CD14-positive monocyte (primary cell): ENCODE data around the gene CHFR. TPM values are rescaled to one million over a fixed set of nuclear protein-coding genes. Genes with fewer than 3 reads are reported as not detected.
"Not testable (repeated sequence)": the region's sequence is repeated elsewhere in the genome, so short reads cannot be mapped to it uniquely, and the experiment has no call there.

ENCODE experiments used
- DNase-seq, 3 donors: peaks; one replicate each; pipeline ENCODE4 v3.0.0-alpha.2; 2011 to 2022
- H2AFZ ChIP-seq: 2 replicates; pipeline ENCODE4 v1.6.0; 2012; ENCODE audit warnings: mild to moderate bottlenecking, low read depth, low read length, inconsistent platforms; ENCODE audit not compliant: insufficient read depth, poor library complexity, severe bottlenecking
- H3K27ac ChIP-seq, 2 donors: 1 replicate in 1 of 2; 2 replicates in 1 of 2; pipeline ENCODE4 v1.5.1; 2012 to 2013; ENCODE audit warnings: low read length in 2 of 2, control low read depth in 1 of 2, inconsistent platforms in 1 of 2, low read depth in 1 of 2, mild to moderate bottlenecking in 1 of 2
- H3K27me3 ChIP-seq, 2 donors: one replicate each; pipeline versions ENCODE4 v1.6.0 to v1.6.1; 2011 to 2013; ENCODE audit warnings: low read length in 2 of 2; ENCODE audit not compliant: control insufficient read depth in 2 of 2, insufficient read depth in 2 of 2
- H3K36me3 ChIP-seq, 2 donors: replicated peaks in 1 of 2; 1 replicate in 1 of 2; 2 replicates in 1 of 2; pipeline versions ENCODE4 v1.5.1 to v1.6.1; 2012 to 2013; ENCODE audit warnings: low read length in 2 of 2, control low read depth in 1 of 2, inconsistent platforms in 1 of 2, mild to moderate bottlenecking in 1 of 2; ENCODE audit not compliant: insufficient read depth in 2 of 2, control insufficient read depth in 1 of 2
- H3K4me1 ChIP-seq, 2 donors: 1 replicate in 1 of 2; 2 replicates in 1 of 2; pipeline versions ENCODE4 v1.5.1 to v1.6.1; 2012 to 2013; ENCODE audit warnings: low read length in 2 of 2, control low read depth in 1 of 2, inconsistent platforms in 1 of 2, mild to moderate bottlenecking in 1 of 2, moderate library complexity in 1 of 2; ENCODE audit not compliant: insufficient read depth in 2 of 2, control insufficient read depth in 1 of 2
- H3K4me2 ChIP-seq: replicated peaks from 2 replicates; pipeline ENCODE3; 2012; ENCODE audit warnings: low read length, moderate library complexity, mild to moderate bottlenecking; ENCODE audit not compliant: poor library complexity, severe bottlenecking; ENCODE audit errors: extremely low read depth
- H3K4me3 ChIP-seq, 3 experiments: fragments of 200-600 bp in 1 of 3; sonication (generic) in 1 of 3; replicated peaks in 1 of 3; 1 replicate in 2 of 3; 2 replicates in 1 of 3; pipeline ENCODE4 v1.5.1; 2011 to 2013; ENCODE audit warnings: low read length in 3 of 3, mild to moderate bottlenecking in 3 of 3, control low read depth in 2 of 3, low read depth in 2 of 3, inconsistent platforms in 1 of 3, moderate library complexity in 1 of 3
- H3K79me2 ChIP-seq: 2 replicates; pipeline ENCODE4 v1.6.0; 2012; ENCODE audit warnings: mild to moderate bottlenecking, control low read depth, inconsistent platforms, low read length, moderate library complexity; ENCODE audit not compliant: insufficient read depth
- H3K9ac ChIP-seq: 2 replicates; pipeline ENCODE4 v1.6.0; 2017; ENCODE audit warnings: low read length, mild to moderate bottlenecking; ENCODE audit not compliant: insufficient read depth, poor library complexity, severe bottlenecking
- H3K9me3 ChIP-seq, 2 donors: replicated peaks in 1 of 2; 1 replicate in 1 of 2; 2 replicates in 1 of 2; pipeline versions ENCODE4 v1.5.1 to v1.6.1; 2012 to 2013; ENCODE audit warnings: low read length in 2 of 2, control low read depth in 1 of 2; ENCODE audit not compliant: control insufficient read depth in 1 of 2, insufficient read depth in 1 of 2
- H4K20me1 ChIP-seq: 2 replicates; pipeline ENCODE4 v1.6.0; 2012; ENCODE audit warnings: mild to moderate bottlenecking, low read length, control low read depth, moderate library complexity; ENCODE audit not compliant: insufficient read depth
- H3K27ac Mint-ChIP-seq, 7 donors: one replicate each; pipeline ENCODE4 v1.8.0; 2020; ENCODE audit warnings: mild to moderate bottlenecking in 7 of 7, mixed read lengths in 7 of 7, moderate library complexity in 6 of 7, inconsistent platforms in 2 of 7
- H3K27me3 Mint-ChIP-seq, 3 donors: one replicate each; pipeline ENCODE4 v1.8.0; 2021 to 2022; ENCODE audit warnings: low read depth in 3 of 3, mild to moderate bottlenecking in 3 of 3, mixed read lengths in 3 of 3, moderate library complexity in 3 of 3, inconsistent platforms in 1 of 3
- H3K36me3 Mint-ChIP-seq, 2 donors: one replicate each; pipeline ENCODE4 v1.8.0; 2020; ENCODE audit warnings: mixed read lengths in 2 of 2, inconsistent platforms in 1 of 2, mild to moderate bottlenecking in 1 of 2
- H3K4me1 Mint-ChIP-seq: one replicate; pipeline ENCODE4 v1.8.0; 2020; ENCODE audit warnings: mild to moderate bottlenecking, mixed read lengths
- H3K4me3 Mint-ChIP-seq, 2 donors: one replicate each; pipeline ENCODE4 v1.8.0; 2020; ENCODE audit warnings: mild to moderate bottlenecking in 2 of 2, mixed read lengths in 2 of 2, moderate library complexity in 1 of 2
- H3K9me3 Mint-ChIP-seq, 7 donors: one replicate each; pipeline ENCODE4 v1.8.0; 2020 to 2022; ENCODE audit warnings: mixed read lengths in 7 of 7, mild to moderate bottlenecking in 6 of 7, moderate library complexity in 6 of 7, inconsistent platforms in 2 of 7
- CTCF ChIP-seq: fragments of 200-600 bp; IDR thresholded peaks from one replicate; pipeline ENCODE4 v1.8.0; 2022; ENCODE audit warnings: antibody characterized with exemption, mild to moderate bottlenecking
- WGBS: methylation state at CpG from one replicate; pipeline ENCODE4 v1.1.5; 2013; ENCODE audit warnings: missing lambda C conversion rate; ENCODE audit not compliant: insufficient coverage; 5-methylcytosine and 5-hydroxymethylcytosine counted together
- intact Hi-C, 2 donors: fragments of 100-400 bp; cut with micrococcal nuclease; formaldehyde crosslinking; loops; one replicate each; pipeline versions ENCODE4 v1.15.0 to v1.15.1; 2023
- polyA plus RNA-seq, 3 donors: library from polyadenylated mRNA; depleted of rRNA in 1 of 3; unstranded in 2 of 3; stranded (reverse) in 1 of 3; fragments of 300-500 nt in 2 of 3; fragments of >200 nt in 1 of 3; fragmentation: Illumina TruSeq in 2 of 3; gene quantifications; 1 replicate in 2 of 3; 2 replicates in 1 of 3; pipeline ENCODE4 v1.2.3, GENCODE V29; 2012 to 2021

Gene CHFR
- polyA plus RNA-seq, 3 donors = 28.0 to 76.3 (median 39.3) TPM

GRCh38 chr12:132856581-132856980 lies 30.8 kb downstream of the CHFR start:
- Histone ChIP-seq H2AFZ (no peak overlapping the region), H3K79me2 (no peaks in the 10 kb centered on the region), H3K9ac (no peak overlapping the region), H3K4me1 (no peaks in the 10 kb centered on the region), H3K27ac (no peak overlapping the region), H3K36me3 (peaks cover 92 to 98% of the 10 kb centered on the region in 2 donors), H3K27me3 (no peaks in the 10 kb centered on the region), H3K4me2 (no peak overlapping the region), H4K20me1 (peaks cover 5% of the 10 kb centered on the region), H3K9me3 (no peaks in the 10 kb centered on the region), H3K4me3 (no peak overlapping the region)
- intact Hi-C loops = no loop called here
- Mint-ChIP-seq H3K4me3 (no peak overlapping the region), H3K27me3 (no peaks in the 10 kb centered on the region), H3K4me1 (no peaks in the 10 kb centered on the region), H3K36me3 (peaks cover 78 to 95% of the 10 kb centered on the region in 2 donors), H3K27ac (no peak overlapping the region), H3K9me3 (peaks cover 0 to 9% (median 2%) of the 10 kb centered on the region in 7 donors)
- no peak for DNase-seq
- 97% methylated on average over 17 of the region's 17 CpGs for WGBS
- no peak for TF ChIP-seq CTCF

DNA sequence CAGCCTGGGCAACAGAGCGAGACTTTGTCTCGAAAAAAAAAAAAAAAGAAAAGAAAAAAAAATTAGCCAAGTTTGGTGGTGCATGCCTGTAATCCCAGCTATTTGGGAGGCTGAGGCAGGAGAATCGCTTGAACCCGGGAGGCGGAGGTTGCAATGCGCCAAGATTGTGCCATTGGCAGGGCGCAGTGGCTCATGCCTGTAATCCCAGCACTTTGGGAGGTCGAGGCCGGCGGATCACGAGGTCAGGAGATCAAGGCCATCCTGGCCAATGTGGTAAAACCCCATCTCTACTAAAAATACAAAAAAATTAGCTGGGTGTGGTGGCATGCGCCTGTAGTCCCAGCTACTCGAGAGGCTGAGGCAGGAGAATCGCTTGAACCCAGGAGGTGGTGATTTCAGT lies 32.2 kb downstream of the CHFR start:
- H2AFZ ChIP-seq, H3K9ac ChIP-seq, H3K27ac ChIP-seq, intact Hi-C loops, H3K4me3 ChIP-seq, H3K27me3 ChIP-seq, H3K4me2 ChIP-seq, H3K4me1 Mint-ChIP-seq, H3K4me1 ChIP-seq, H3K27ac Mint-ChIP-seq, DNase-seq, H3K9me3 Mint-ChIP-seq, H3K4me3 Mint-ChIP-seq, H4K20me1 ChIP-seq, H3K27me3 Mint-ChIP-seq, H3K79me2 ChIP-seq, H3K9me3 ChIP-seq: not testable (repeated sequence)
- peaks cover 76 to 95% of the 10 kb centered on the region in 2 donors for H3K36me3 Mint-ChIP-seq
- H3K36me3 ChIP-seq = peaks cover 93 to 98% of the 10 kb centered on the region in 2 donors
- WGBS = 98% methylated on average over 4 of the region's 14 CpGs
